Measurements from ENCODE around the gene WWOX. TPM values are rescaled to one million over a fixed set of nuclear protein-coding genes. Genes with fewer than 3 reads are reported as not detected.

Gene WWOX
- total and polyA plus RNA-seq, 2 of the 13 experiments (the other 11 are each of a cell fraction or from before 2014, with no cell fraction given): 9.1 to 37.4 TPM

DNA sequence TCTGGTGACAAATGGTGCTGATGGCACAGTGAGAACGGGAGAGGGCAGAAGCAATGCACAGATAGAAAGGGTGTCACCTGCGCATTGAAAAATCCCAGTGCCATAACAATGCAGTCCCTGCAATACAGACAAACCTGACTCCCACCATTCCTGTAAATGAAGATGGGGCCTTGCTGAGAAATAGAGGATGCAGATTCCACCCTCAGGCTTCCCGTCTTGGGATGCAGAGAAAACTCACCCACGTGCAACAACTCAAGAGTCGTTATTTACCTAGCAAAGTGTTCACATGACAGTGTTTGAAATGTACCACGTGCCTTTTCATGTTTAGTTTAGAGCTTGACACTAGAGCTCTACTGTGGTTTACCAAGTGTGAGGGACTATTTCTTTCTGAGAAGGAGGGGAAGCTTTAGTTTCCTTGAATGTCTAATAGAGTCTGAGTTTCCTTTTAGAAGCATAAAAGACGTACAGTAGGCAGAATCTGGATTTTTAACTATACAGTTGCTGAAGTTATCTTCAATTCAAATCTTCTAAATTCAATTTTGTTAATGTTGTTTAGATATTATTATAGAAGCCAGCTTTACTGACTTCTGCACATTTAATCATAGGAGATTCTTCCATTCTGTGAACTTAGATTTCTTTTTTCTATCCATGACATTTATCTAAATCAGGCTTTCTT lies 35.6 kb downstream of the WWOX start (continued):
- TF ChIP-seq IKZF1 (IDR thresholded peaks at IDR 0.05) (no peak), AGO1 (IDR thresholded peaks at IDR 0.05; ENCODE audit: low read depth, low read length, poor library complexity, severe bottlenecking) (no peak), ZNF543 (CRISPR knock-in tag; IDR thresholded peaks at IDR 0.05) (no peak), NR2F6 (IDR thresholded peaks at IDR 0.05) (no peak; the same call in 1 of the 2 replicates), NR2F6 (CRISPR knock-in tag; IDR thresholded peaks at IDR 0.05) (no peak), ZNF598 (CRISPR knock-in tag; IDR thresholded peaks at IDR 0.05; ENCODE audit: borderline replicate concordance) (no peak), HDAC2 (CRISPR knock-in tag; IDR thresholded peaks at IDR 0.05) (peak; percentile 73), ZNF615 (CRISPR knock-in tag; IDR thresholded peaks at IDR 0.05; ENCODE audit: borderline replicate concordance) (no peak), CEBPB (IDR thresholded peaks at IDR 0.05; ENCODE audit: borderline replicate concordance, low read depth, low read length) (no peak), IRF2 (CRISPR knock-in tag; IDR thresholded peaks at IDR 0.05) (peak; percentile 68; the same call in 1 of the 2 replicates), ZNF616 (CRISPR knock-in tag; IDR thresholded peaks at IDR 0.05; ENCODE audit: low read depth) (no peak), ZNF382 (CRISPR knock-in tag; IDR thresholded peaks at IDR 0.05; ENCODE audit: borderline replicate concordance) (no peak), ERF (CRISPR knock-in tag; IDR thresholded peaks at IDR 0.05) (0 out of 2 replicates have a peak, but pooled peaks have one; percentile 37)
- TF ChIP-seq, protein P1, sequence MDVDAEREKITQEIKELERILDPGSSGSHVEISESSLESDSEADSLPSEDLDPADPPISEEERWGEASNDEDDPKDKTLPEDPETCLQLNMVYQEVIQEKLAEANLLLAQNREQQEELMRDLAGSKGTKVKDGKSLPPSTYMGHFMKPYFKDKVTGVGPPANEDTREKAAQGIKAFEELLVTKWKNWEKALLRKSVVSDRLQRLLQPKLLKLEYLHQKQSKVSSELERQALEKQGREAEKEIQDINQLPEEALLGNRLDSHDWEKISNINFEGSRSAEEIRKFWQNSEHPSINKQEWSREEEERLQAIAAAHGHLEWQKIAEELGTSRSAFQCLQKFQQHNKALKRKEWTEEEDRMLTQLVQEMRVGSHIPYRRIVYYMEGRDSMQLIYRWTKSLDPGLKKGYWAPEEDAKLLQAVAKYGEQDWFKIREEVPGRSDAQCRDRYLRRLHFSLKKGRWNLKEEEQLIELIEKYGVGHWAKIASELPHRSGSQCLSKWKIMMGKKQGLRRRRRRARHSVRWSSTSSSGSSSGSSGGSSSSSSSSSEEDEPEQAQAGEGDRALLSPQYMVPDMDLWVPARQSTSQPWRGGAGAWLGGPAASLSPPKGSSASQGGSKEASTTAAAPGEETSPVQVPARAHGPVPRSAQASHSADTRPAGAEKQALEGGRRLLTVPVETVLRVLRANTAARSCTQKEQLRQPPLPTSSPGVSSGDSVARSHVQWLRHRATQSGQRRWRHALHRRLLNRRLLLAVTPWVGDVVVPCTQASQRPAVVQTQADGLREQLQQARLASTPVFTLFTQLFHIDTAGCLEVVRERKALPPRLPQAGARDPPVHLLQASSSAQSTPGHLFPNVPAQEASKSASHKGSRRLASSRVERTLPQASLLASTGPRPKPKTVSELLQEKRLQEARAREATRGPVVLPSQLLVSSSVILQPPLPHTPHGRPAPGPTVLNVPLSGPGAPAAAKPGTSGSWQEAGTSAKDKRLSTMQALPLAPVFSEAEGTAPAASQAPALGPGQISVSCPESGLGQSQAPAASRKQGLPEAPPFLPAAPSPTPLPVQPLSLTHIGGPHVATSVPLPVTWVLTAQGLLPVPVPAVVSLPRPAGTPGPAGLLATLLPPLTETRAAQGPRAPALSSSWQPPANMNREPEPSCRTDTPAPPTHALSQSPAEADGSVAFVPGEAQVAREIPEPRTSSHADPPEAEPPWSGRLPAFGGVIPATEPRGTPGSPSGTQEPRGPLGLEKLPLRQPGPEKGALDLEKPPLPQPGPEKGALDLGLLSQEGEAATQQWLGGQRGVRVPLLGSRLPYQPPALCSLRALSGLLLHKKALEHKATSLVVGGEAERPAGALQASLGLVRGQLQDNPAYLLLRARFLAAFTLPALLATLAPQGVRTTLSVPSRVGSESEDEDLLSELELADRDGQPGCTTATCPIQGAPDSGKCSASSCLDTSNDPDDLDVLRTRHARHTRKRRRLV (CRISPR knock-in tag; IDR thresholded peaks at IDR 0.05): no peak
- TF ChIP-seq, protein P2, sequence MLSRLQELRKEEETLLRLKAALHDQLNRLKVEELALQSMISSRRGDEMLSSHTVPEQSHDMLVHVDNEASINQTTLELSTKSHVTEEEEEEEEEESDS (CRISPR knock-in tag; IDR thresholded peaks at IDR 0.05; ENCODE audit: borderline replicate concordance): no peak
- TF ChIP-seq, protein P3, sequence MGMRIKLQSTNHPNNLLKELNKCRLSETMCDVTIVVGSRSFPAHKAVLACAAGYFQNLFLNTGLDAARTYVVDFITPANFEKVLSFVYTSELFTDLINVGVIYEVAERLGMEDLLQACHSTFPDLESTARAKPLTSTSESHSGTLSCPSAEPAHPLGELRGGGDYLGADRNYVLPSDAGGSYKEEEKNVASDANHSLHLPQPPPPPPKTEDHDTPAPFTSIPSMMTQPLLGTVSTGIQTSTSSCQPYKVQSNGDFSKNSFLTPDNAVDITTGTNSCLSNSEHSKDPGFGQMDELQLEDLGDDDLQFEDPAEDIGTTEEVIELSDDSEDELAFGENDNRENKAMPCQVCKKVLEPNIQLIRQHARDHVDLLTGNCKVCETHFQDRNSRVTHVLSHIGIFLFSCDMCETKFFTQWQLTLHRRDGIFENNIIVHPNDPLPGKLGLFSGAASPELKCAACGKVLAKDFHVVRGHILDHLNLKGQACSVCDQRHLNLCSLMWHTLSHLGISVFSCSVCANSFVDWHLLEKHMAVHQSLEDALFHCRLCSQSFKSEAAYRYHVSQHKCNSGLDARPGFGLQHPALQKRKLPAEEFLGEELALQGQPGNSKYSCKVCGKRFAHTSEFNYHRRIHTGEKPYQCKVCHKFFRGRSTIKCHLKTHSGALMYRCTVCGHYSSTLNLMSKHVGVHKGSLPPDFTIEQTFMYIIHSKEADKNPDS (CRISPR knock-in tag; IDR thresholded peaks at IDR 0.05): no peak
- TF ChIP-seq, protein P4, sequence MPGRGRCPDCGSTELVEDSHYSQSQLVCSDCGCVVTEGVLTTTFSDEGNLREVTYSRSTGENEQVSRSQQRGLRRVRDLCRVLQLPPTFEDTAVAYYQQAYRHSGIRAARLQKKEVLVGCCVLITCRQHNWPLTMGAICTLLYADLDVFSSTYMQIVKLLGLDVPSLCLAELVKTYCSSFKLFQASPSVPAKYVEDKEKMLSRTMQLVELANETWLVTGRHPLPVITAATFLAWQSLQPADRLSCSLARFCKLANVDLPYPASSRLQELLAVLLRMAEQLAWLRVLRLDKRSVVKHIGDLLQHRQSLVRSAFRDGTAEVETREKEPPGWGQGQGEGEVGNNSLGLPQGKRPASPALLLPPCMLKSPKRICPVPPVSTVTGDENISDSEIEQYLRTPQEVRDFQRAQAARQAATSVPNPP (CRISPR knock-in tag; IDR thresholded peaks at IDR 0.05): no peak
- TF ChIP-seq, protein P5, sequence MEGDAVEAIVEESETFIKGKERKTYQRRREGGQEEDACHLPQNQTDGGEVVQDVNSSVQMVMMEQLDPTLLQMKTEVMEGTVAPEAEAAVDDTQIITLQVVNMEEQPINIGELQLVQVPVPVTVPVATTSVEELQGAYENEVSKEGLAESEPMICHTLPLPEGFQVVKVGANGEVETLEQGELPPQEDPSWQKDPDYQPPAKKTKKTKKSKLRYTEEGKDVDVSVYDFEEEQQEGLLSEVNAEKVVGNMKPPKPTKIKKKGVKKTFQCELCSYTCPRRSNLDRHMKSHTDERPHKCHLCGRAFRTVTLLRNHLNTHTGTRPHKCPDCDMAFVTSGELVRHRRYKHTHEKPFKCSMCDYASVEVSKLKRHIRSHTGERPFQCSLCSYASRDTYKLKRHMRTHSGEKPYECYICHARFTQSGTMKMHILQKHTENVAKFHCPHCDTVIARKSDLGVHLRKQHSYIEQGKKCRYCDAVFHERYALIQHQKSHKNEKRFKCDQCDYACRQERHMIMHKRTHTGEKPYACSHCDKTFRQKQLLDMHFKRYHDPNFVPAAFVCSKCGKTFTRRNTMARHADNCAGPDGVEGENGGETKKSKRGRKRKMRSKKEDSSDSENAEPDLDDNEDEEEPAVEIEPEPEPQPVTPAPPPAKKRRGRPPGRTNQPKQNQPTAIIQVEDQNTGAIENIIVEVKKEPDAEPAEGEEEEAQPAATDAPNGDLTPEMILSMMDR (CRISPR knock-in tag; IDR thresholded peaks at IDR 0.05): peak; percentile 66
